Epidermal melanocyte (primary cell): ENCODE data around the gene SRP72.
A peak's percentile ranks its signal among the peaks of the same experiment; 100 is the strongest.

Experiments
- DNase-seq: peaks from one replicate; pipeline ENCODE4 v3.0.0; 2011; ENCODE audit warnings: low spot score; ENCODE audit not compliant: insufficient read length

The SRP72 gene

DNA sequence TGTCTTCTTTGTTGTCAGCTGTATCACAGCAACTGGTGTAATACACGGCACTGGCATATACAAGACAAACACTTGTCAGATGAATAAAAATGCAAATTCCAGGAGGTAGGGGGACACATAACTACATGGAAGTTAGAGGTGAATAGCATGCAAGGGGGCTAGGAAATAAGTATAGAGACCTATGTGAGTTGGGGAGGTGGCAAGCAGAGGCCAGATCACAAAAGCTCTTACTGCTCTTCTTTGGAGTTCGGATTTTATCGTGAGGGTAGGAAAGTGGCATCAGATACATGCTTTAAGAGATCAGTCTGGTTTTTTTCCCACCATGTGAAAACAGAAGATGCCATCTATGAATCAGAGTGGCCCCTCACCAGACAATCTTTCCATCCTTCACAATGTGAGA, 2.8 kb upstream of the SRP72 start:
- no peak for DNase-seq

DNA sequence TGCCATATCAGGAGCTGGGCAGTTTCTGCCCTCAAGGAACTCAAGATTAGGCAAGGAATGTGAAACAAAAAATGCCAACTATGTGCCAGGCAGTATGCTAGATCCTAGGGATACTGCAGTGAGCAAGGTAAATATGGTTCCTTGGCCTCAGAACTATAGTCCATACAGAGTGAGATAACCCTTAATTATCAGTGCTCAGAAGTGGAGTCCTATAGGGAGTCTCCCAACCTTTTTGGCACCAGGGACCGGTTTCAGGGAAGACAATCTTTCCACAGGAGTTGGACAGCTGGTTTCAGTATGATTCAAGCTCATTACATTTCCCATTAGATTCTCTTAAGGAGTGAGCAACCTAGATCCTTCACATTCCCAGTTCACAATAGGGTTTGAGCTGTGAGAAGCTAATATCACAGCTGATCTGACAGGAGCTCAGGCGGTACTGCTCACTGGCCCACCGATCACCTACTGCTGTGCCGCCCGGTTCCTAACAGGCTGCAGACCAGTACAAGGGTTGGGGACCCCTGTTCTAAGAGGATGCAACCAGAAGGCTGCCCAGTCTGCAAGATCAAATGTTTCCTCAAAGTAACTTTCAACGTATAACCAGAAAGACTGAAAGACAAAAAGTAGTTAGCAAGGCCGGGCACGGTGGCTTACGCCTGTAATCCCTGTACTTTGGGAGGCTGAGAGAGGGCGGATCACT, 1.7 kb upstream of the SRP72 start:
- DNase-seq, result no peak

DNA sequence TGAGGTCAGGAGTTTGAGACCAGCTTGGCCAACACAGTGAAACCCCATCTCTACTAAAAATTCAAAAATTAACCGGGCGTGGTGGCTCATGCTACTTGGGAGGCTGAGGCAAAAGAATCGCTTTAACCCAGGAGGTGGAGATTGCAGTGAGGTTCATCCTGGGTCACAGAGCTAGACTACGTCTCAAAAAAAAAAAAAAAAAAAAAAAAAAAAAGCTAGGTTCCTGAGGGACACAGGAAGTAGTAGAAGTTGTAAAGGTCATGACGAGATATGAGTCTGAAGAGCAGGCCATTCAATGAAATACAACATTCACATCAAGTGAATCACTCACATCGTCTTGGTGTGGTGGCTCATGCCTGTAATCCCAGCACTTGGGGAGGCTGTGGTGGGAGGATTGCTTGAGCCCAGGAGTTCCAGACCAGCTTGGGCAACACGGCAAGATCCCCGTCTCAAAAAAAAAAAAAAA, 1.1 kb upstream of the SRP72 start:
- DNase-seq, result peak; percentile 31

DNA sequence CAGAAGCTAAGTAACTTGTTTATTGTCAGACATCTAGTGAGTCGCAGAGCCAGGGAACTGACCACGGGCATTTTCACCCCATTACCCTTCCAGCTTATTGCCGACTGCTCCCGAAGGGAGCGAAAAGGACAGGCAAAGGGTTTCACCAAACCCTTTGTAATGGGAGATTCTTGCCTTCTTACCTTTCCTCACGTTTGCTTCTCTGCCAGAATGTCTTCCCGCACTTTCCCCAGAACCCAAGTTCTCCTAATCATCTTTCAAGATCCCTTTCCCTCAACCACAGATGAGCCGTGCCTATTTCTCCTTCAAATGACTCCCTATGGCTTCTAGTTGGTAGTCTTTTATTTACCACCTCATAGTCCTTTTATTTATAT, 520 bp upstream of the SRP72 start:
- no peak for DNase-seq

DNA sequence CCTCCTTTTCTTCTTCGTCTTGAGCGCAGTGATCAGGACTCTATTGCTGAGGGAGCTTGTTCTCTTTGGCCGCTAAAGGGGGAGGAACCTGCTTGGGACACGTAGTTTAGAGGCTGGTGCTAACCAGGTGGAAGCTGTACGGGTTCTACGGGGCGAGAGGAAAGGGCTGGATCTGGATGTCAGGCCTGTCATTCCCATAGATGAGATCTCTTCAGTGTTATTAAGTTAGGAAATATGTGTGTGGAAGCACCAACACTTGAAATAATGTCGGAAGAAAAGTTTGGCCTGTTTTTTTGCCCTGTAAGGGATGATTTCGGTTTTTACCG, 643 bp downstream of the SRP72 start:
- no peak for DNase-seq

DNA sequence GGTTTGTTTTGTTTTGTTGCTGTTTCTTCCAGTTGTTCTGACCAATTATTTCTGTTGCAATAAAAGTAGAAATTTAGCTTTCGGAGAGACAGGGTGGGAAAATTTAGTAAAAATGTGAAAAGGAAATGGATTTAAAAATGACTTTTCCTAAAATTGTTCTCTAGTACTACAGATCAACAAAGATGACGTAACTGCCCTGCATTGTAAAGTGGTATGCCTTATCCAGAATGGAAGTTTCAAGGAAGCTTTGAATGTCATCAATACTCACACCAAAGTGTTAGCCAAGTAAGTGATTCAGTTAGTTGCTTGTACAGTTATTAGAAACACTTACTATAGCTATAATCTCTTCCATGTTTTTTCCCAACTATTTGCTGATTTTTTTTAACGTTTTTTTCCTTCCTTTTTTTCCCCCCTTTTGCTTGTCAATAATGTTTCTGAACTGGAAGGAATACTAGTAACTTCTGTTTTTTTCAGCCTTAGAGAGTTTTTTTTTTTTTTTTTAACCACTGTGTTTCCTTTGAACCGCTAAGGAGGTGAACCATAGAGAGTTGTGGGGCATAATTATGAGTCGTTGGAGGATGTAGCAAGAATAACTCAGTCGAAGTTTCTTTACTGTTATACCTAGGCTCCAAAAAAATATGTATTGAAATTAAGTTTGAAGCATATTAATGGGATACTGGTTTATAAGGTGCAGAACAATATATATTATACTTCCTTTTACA, 2.2 kb downstream of the SRP72 start:
- DNase-seq, result no peak

DNA sequence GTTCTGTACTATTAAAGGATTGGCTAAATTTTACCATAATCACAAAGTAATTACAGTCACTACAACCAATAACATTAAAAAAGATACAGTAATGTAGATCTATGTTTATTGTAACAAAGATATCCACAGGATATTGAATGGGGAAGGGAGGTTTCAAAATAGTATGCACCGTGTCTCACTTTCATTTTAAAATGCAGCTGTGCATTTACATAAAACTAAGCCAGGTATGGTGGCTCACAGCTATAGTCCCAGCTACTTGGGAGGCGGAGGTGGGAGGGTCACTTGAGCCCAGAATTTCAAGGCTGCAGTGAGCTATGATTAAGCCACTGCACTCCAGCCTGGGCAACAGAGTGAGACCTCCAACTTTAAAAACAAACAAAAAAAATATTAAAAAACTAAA, 8.5 kb downstream of the SRP72 start:
- DNase-seq, result no peak

DNA sequence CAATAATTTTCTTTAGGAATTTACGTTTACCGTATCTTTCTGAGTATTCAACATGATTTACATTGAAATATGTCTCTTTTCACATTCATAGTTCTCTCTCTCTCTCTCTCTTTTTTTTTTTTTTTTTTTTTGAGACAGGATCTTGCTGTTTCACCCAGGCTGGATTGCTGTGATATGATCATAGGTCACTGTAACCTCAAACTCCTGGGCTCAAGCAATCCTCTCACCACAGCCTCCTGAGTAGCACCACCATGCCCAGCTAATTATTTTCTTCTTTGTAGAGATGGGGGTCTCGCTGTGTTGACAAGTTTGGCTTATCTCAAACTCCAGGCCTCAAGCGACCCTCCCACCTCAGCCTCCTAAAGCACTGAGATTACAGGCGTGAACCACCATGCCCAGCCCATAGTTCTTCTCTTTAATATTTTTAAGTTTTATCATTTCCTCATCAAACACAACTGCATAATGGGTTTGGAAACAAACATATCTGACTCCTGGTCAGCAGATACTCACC, 9.8 kb downstream of the SRP72 start:
- no peak for DNase-seq

DNA sequence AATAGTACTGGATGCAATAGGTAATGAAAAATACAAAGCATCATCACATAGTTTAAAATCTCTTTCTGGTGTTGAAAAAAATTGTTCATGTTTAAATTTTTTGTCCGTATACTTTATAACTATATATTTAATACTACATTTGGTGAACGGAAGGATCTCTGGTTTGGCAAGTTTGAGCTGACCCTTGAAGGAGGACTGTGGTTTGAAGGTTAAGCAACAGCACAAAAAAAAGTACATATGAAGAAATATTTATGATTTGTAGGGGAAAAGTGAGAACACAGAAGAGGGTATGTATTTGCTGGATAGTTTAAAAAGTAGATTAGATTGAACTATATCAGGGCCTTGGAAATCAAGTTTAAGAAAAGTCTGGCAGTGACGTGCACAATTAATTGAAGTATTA, 13.3 kb downstream of the SRP72 start:
- DNase-seq, result no peak

DNA sequence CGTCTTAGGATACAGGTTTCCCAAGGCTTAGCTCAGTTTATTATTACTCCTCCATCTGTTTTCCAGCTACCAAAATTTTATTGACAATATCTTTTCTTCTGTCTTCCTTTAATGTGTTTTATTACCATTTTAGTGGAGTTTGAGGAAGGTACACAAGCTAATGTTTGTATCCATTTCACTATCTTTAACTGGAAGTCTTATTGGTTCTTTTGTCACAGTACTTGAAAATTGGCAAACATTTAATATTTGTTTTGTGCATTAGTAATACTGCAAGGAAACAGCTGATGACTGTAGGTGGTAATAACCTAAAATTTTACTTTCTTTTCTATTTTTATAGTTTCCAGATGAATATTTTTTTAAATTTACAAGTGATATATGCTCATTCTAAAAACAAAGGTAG, 28.8 kb downstream of the SRP72 start:
- DNase-seq, result no peak

DNA sequence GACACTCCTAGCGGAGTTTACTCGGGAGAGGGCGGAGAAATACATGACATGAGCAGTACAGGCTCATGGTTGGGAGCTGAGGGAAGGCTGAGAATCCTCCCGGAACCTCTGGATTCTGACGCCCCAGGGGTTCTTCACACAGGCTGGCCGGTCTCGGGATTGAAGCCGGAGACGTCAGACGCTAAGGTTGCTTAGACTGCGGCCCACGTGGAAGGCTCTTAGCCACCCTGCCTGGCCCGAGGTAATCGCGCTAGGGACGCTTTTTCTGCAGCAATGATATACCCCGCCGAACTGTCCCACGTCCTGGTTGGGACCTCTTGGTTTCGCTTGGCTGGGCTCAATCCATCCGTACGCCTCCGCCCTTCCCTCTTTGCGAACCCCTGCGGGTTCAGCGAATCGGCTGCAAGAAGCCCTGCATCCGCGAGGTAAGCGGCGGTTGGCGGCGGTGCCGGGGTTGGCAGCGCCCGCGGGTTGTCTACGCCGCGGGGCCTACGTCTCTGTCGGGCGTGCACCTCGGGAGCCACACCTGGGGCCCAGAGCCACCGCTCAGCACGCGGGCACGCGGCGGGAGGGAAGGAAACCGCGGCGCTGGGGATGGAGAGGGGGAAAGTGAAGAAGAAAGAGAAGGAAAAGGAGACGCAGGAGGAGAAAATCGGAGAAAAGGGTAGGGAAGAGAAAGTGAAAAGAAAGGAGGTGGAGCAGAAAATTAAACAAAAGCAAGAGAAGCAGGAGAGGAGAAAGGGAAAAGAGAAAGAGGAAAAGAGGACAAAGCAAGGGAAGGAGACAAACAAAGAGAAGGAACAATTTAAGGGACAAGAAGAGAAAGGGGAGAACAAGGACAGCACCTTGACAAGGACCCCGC, 38.1 kb downstream of the SRP72 start, which contains the start of gene ARL9:
Gene ARL9 (plus strand): TSS at position 523 of the 862 bp plus-strand sequence. CDS start 72 bp downstream, at position 595.
- DNase-seq, result peak; percentile 66

DNA sequence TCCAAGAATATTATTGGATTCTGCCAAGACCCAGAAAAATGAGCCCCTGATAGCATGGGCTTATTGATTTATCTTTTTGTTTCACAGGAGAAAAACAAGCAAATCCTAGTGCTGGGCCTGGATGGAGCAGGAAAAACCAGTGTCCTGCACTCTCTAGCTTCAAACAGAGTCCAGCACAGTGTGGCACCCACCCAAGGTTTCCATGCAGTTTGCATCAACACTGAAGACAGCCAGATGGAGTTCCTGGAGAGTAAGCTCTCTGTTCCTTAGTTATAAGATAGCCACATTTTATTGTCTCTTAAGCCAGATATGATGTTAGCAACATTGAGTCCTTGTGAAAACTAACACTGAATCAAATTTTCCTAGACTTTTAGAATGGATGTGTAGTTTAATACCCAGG, 43.7 kb downstream of the SRP72 start:
- DNase-seq, result no peak

DNA sequence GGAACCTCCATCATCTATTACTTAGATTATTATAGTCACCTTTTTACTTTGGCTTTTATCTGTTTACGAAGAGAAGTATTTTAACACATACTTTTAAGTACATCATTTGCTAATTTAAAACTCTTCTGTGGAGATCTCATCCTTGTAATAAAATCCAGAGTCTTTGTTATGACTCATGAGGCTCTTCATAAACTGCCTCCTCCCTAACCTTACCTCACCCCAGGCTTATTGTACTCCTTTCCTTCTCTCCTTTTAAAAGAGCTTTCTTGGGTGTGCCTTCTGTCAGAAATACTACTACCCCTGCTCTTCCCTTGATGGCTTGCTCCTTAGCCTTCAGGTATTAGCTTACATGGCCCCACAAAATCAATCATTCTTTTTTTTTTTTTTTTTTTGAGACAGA, 44.7 kb downstream of the SRP72 start:
- no peak for DNase-seq

DNA sequence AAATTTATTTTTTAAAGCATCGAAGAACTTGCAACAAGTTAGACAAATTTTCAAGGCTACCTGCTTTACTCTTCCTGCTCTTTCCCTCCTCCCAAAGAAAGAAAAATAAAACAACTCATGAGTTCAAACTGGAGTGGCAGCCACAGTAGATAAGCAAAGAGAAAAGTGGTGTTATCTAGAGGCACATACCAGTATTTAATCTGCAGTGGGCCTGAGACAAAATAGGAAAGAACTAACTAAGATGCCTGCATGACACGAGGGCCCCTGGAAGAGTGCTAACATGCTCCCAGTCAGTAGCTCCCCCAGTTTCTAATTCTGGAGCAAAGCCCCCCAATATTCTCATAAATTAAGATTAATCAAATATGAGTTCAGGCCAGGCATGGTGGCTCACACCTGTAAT, 46.1 kb downstream of the SRP72 start:
- DNase-seq, result no peak

DNA sequence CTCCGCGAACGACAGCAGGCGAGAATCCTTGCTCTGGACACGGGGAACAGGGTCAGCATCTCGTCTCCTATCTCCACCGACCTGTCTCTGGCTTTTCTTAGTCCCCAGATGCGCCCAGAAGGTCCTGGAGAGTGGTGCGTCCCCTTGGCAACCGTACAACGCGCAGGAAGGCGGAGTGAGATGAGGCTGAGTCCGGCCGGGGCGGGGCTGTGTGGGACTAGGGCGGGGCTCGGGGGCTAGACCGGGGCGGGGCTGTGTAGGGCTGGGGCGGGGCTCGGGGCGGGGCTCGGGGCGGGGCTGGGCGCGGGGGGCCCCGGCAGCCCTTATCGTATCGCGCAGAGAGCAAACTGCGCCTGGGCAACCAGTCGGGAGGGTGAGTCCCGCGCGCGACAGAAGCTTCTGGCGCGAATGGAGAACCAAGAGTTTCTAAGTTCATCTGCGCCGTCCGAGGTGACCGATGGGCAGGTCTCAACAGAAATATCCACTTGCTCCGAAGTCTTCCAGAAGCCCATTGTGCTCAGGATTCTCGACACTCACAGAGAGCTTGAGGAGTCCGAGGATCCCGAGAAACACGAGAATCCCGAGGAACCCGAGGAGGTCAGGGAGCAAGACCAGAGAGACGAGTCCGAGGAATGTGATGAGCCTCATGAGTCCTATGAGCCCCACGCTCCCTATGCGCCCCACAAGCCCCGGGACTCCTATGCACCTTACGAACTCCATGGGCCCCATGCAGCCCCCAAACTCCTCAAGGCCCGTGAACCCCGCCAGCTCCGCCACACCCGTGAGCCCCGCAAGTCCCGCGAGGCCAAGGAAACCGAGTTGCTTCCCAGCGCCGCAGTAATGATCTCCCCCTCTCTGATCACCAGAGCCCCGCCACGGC, 63.1 kb downstream of the SRP72 start:
- peak; percentile 40 for DNase-seq

DNA sequence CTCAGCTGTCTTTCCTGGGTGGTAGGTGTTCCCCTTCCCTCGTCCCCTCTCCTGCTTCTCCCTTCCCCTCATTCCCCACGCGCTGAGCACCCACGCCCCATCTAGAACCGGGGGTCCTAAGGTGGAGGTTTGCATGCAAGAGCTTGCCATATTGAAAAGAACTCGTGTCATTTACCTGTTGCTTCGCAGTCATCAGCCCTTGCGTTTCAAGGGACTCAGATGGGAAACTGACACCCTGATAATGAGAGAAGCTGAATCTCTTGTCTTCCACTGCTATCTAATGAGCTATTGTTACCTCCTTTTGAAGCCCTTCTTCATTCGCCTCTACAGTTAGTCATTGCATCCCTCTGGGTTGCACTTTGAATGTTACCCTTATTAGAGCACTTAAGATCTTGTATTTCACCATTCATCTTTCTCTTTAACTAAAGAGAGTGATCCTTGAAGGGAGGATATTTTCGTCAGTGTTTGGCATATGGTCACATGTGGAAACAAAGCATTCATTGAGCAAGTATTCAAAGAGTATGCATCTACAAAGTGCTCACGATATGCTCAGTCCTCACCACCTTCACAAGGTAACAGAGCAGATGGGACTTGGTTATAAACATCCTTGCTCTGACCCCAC, 63.8 kb downstream of the SRP72 start:
- DNase-seq, result no peak

DNA sequence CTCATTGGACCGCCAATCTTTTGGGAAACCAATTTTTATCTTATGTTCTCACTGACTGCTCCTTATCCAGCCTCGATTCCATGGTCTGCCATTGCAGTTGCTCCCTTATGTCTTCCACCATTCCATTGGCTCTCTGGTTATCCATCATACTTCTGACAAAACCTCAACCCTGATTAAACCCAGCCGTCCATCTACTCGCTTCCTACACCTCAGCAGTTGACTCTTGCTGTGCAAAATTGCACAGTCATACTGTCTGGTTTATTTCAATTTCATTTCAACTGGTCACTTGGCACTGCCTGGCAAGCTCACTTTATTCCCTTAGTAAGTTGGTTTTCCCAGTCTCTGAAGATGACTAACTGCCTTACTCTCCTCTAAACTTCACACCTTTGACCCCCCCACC, 64.4 kb downstream of the SRP72 start:
- DNase-seq, result no peak

DNA sequence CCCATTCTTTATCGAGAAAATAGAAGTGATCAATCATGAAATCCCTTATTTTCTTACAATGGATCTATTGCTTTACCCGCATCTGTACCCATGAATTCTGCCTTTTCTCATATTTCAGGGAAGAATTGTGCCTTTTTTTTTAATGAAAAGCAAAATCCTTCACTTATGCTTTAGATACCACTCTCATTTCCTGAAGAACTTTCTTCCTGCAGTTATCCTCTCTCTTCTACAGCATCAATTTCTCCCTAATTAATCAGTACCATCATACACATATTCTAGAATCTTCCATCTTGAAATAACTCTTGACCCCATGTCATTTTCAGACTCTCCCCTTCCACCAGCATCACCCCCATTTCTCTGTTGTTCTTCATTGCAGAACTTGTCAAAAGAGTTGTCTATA, 64.8 kb downstream of the SRP72 start:
- no peak for DNase-seq

DNA sequence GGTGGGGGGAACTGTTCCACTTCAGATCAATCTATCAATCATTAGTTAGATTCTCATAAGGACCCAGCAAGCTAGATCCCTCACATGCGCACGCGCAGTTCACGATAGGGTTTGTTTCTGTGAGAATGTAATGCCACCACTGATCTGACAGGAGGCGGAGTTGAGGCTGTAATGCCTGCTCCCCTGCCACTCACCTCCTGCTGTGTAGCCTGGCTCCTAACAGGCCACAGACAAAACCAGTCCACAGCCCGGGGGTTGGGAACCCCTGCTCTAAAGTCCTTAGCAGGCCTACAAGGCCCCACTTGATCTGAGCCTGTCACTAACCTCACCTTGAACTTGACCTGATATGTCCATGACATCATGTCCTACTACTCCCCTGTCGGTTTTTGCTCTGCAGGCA, 68.5 kb downstream of the SRP72 start:
- no peak for DNase-seq

DNA sequence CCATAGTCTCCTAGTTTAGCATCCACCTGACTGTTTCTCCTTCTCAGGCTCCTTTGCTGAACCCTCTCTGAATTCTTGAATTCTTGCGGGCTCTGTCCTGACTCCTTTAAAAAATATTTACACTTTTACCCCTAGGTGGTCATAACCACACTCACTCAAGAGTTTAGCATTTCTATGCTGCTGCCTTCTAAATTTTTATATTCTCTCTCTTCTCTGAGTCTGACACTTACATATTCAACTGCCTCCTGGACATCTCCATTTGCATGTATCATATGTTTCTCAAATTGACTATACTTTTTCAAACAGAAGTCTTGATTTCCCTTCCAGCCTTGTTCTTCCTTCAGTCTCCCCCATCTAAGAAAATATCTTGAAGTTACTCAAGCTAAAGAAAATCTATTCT, 69.7 kb downstream of the SRP72 start:
- no peak for DNase-seq

DNA sequence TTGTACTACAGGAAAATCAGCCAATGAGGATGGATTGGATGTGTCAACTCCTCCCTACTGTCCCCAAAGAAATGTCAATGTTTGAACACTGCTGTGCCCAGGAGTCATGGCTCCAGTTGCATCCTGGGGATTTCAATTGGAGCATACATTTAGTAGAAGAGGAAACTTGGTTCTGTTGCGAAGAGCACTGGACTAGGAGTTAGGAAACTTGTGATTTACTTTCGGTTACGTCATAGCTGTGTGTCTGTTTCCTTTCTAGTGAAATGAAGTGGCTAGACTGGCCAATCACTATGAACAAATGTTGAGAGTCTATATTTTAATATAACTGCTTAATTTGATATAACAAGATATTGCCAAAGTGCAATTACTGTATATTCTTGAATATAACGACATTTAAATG, 73.4 kb downstream of the SRP72 start:
- DNase-seq, result no peak
